Articular chondrocyte of knee joint (primary cell): ENCODE measurements around the gene RSPH6A. TPM values are rescaled to one million over a fixed set of nuclear protein-coding genes. Genes with fewer than 3 reads are reported as not detected.

Experiments used
- total RNA-seq: library from RNA; depleted of rRNA; stranded (reverse); fragments of >200 nt; gene quantifications from 2 replicates; pipeline ENCODE4 v1.2.3, GENCODE V29; 2012

Gene RSPH6A
- 0.11 and 0.13 TPM in 2 replicates for total RNA-seq

GRCh38 chr19:45814851-45815480 is at the start of gene RSPH6A:
RSPH6A (minus strand) TSS chr19:45815308; CDS start chr19:45815176, 132 bp downstream.

GRCh38 chr19:45863840-45864628 is 48.9 kb upstream of the RSPH6A start, which contains the start of gene FOXA3:
FOXA3 (plus strand) TSS chr19:45864326; CDS start chr19:45864457, 131 bp downstream.

GRCh38 chr19:45862564-45863334 is 47.6 kb upstream of the RSPH6A start, which contains the start of gene SYMPK:
SYMPK (minus strand) TSS chr19:45863147; CDS start chr19:45854495, 8,652 bp downstream.

GRCh38 chr19:45792470-45793177 is 22.5 kb downstream of the RSPH6A start, which contains the start of gene DMWD:
DMWD (minus strand) TSS chr19:45792845; CDS start chr19:45792756, 89 bp downstream.

GRCh38 chr19:45782162-45782691 is 32.9 kb downstream of the RSPH6A start, which contains the start of gene DMPK:
DMPK (minus strand) TSS chr19:45782490; CDS start chr19:45782352, 138 bp downstream.

GRCh38 chr19:45768984-45769782 is 45.9 kb downstream of the RSPH6A start, which contains the start of gene SIX5:
SIX5 (minus strand) TSS chr19:45769252; CDS start chr19:45768844, 408 bp downstream.

Other genes starting within 250 kb of the RSPH6A start
- gene OPA3, start 230.5 kb downstream of the RSPH6A start, total RNA-seq, result 6.3 and 7.5 TPM in 2 replicates
- under 0.01 TPM in 1 of 2 replicates, not detected in the other for gene GPR4, start 213.1 kb downstream of the RSPH6A start, total RNA-seq
- gene EML2, start 175.9 kb downstream of the RSPH6A start, total RNA-seq, result 12.7 and 19.8 TPM in 2 replicates
- 1.3 and 1.4 TPM in 2 replicates for gene GIPR, start 147.1 kb downstream of the RSPH6A start, total RNA-seq
- gene SNRPD2, start 123.4 kb downstream of the RSPH6A start, total RNA-seq, result 206 and 232 TPM in 2 replicates
- gene QPCTL, start 122.6 kb downstream of the RSPH6A start, total RNA-seq, result 11.9 and 13.3 TPM in 2 replicates
- gene FBXO46, start 84.4 kb downstream of the RSPH6A start, total RNA-seq, result 5.5 and 5.6 TPM in 2 replicates
- gene MEIOSIN, start 81.9 kb downstream of the RSPH6A start, total RNA-seq, result not detected in 2 replicates
- gene SIX5, start 46.1 kb downstream of the RSPH6A start, total RNA-seq, result 7.9 and 8.0 TPM in 2 replicates
- 28.2 and 37.0 TPM in 2 replicates for gene DMPK, start 32.8 kb downstream of the RSPH6A start, total RNA-seq
- 27.3 and 39.2 TPM in 2 replicates for gene DMWD, start 22.5 kb downstream of the RSPH6A start, total RNA-seq
- gene SYMPK, start 47.8 kb upstream of the RSPH6A start, total RNA-seq, result 29.3 and 30.3 TPM in 2 replicates
- under 0.01 TPM in 1 of 2 replicates, not detected in the other for gene FOXA3, start 49.0 kb upstream of the RSPH6A start, total RNA-seq
- 21.6 and 22.7 TPM in 2 replicates for gene IRF2BP1, start 70.8 kb upstream of the RSPH6A start, total RNA-seq
- 1.3 and 1.8 TPM in 2 replicates for gene MYPOP, start 87.3 kb upstream of the RSPH6A start, total RNA-seq
- gene NANOS2, start 99.5 kb upstream of the RSPH6A start, total RNA-seq, result not detected in 2 replicates
- under 0.01 TPM in 2 replicates for gene NOVA2, start 158.6 kb upstream of the RSPH6A start, total RNA-seq
- gene CCDC61, start 180.2 kb upstream of the RSPH6A start, total RNA-seq, result 3.9 and 4.3 TPM in 2 replicates
- gene PGLYRP1, start 207.7 kb upstream of the RSPH6A start, total RNA-seq, result not detected in 2 replicates
- gene IGFL4, start 225.7 kb upstream of the RSPH6A start, total RNA-seq, result not detected in 2 replicates